HUES48 (cell line): Measurements from ENCODE around the gene EXOC2.
"Not testable (repeated sequence)": the region's sequence is repeated elsewhere in the genome, so short reads cannot be mapped to it uniquely, and the experiment has no call there.

Experiments
- H3K27ac ChIP-seq: one replicate; pipeline ENCODE4 v1.7.0; 2013; ENCODE audit warnings: low read depth, low read length, inconsistent platforms
- H3K27me3 ChIP-seq: 2 replicates; pipeline ENCODE4 v1.6.1; 2013; ENCODE audit warnings: mild to moderate bottlenecking, low read length; ENCODE audit not compliant: control insufficient read depth, insufficient read depth
- H3K36me3 ChIP-seq: 2 replicates; pipeline ENCODE4 v1.6.1; 2013; ENCODE audit warnings: low read length; ENCODE audit not compliant: control insufficient read depth, insufficient read depth
- H3K4me1 ChIP-seq: 2 replicates; pipeline ENCODE4 v1.6.1; 2013; ENCODE audit warnings: mild to moderate bottlenecking, low read length; ENCODE audit not compliant: control insufficient read depth, insufficient read depth
- H3K4me3 ChIP-seq: 2 replicates; pipeline ENCODE4 v1.5.1; 2013; ENCODE audit warnings: mild to moderate bottlenecking, low read depth, low read length
- H3K9ac ChIP-seq: 2 replicates; pipeline ENCODE4 v1.6.1; 2013; ENCODE audit warnings: mild to moderate bottlenecking, low read depth, low read length, moderate library complexity
- H3K9me3 ChIP-seq: 2 replicates; pipeline ENCODE4 v1.6.1; 2013; ENCODE audit warnings: low read length; ENCODE audit not compliant: control insufficient read depth, insufficient read depth

Gene EXOC2

DNA sequence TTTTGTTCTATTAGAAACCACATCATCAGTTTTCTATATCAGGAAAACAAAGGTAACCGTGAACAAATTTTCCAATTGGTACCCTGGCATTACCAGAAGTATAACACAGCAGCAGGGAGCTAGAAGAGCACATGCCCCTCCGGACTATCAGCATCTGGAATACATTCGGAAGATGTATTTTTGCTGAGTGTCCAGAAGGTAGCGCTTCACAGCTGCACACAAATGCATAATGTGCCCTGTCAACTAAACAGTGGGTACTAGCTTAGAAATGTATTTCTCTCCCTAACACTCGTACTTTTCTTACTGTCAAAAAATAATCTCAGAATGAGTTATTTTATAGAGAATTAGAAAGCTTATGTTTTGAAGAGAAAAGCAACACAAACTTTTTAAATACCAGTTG, 113.6 kb downstream of the EXOC2 start:
- Histone ChIP-seq H3K36me3 (peaks cover 22% of the 10 kb centered on the region), H3K9me3 (peaks cover 10% of the 10 kb centered on the region), H3K4me1 (peaks cover 28% of the 10 kb centered on the region), H3K27me3 (no peaks in the 10 kb centered on the region), H3K4me3 (no peak overlapping the region), H3K27ac (no peak overlapping the region), H3K9ac (no peak overlapping the region)

- no peaks in the 10 kb centered on the region for H3K27me3 ChIP-seq
- H3K9ac ChIP-seq = no peak overlapping the region
- H3K4me1 ChIP-seq = no peaks in the 10 kb centered on the region
- H3K4me3 ChIP-seq = no peak overlapping the region
- H3K9me3 ChIP-seq = peaks cover 10% of the 10 kb centered on the region
- no peak overlapping the region for H3K27ac ChIP-seq
- peaks cover 60% of the 10 kb centered on the region for H3K36me3 ChIP-seq
Measured at GRCh38 chr6:572596-573265, 120.2 kb downstream of the EXOC2 start.

GRCh38 chr6:571892-572291, 121.0 kb downstream of the EXOC2 start:
- Histone ChIP-seq H3K27me3 (no peaks in the 10 kb centered on the region), H3K9me3 (peaks cover 10% of the 10 kb centered on the region), H3K4me1 (no peaks in the 10 kb centered on the region), H3K27ac (no peak overlapping the region), H3K9ac (no peak overlapping the region), H3K36me3 (peaks cover 65% of the 10 kb centered on the region), H3K4me3 (no peak overlapping the region)

DNA sequence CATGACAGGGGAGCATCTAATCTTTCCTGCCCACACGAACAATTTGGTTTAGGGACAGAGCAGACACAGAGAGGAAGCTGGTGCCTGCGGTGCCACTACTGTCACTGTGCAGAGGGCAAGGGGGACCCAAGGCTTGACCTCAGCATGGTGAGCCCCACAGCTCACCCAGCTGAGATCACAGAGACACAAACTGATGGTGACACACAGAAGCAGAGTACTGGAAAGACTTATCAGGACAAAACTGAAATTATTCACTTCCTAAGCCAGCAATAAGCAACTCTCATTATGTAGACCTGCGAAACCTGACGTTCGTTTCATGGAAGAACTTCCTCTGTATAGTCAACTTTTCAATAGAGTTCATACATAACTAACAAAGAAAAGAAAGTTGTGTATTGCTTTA, 122.1 kb downstream of the EXOC2 start:
- Histone ChIP-seq H3K36me3 (peaks cover 54% of the 10 kb centered on the region), H3K4me3 (no peak overlapping the region), H3K9me3 (peaks cover 4% of the 10 kb centered on the region), H3K9ac (no peak overlapping the region), H3K27me3 (no peaks in the 10 kb centered on the region), H3K27ac (no peak overlapping the region), H3K4me1 (no peaks in the 10 kb centered on the region)

- Histone ChIP-seq H3K4me1 (no peaks in the 10 kb centered on the region), H3K9me3 (no peaks in the 10 kb centered on the region), H3K27ac (no peak overlapping the region), H3K36me3 (peaks cover 51% of the 10 kb centered on the region), H3K27me3 (no peaks in the 10 kb centered on the region), H3K4me3 (no peak overlapping the region), H3K9ac (no peak overlapping the region)
Measured at GRCh38 chr6:568954-569523, 123.9 kb downstream of the EXOC2 start.

DNA sequence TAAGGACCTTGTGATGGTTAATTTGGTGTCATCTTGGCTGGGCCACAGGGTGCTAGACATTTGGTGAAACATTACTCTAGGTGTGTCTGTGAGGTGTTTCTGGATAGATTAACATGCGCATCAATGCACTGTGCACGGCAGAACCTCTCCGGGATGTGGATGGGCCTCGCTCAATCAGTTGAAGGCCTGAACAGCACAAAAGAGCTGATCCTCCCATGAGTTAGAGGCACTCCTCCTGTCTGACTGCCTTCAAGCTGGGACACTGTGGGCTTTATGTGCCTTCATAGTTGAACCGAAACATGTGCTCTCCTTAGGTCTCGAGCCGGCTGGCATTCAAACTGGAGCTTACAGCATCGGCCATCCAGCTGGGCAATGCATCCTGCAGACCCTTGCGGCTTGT, 124.9 kb downstream of the EXOC2 start:
- no peaks in the 10 kb centered on the region for H3K27me3 ChIP-seq

GRCh38 chr6:563863-564262, 129.1 kb downstream of the EXOC2 start:
- H3K9ac ChIP-seq = no peak overlapping the region
- no peaks in the 10 kb centered on the region for H3K27me3 ChIP-seq
- no peak overlapping the region for H3K27ac ChIP-seq
- no peaks in the 10 kb centered on the region for H3K4me1 ChIP-seq
- peaks cover 69% of the 10 kb centered on the region for H3K36me3 ChIP-seq
- no peaks in the 10 kb centered on the region for H3K9me3 ChIP-seq
- H3K4me3 ChIP-seq = no peak overlapping the region

More for the DNA sequence above, 124.9 kb downstream of the EXOC2 start:
- Histone ChIP-seq H3K27ac (no peak overlapping the region), H3K4me1 (no peaks in the 10 kb centered on the region), H3K9ac (no peak overlapping the region), H3K9me3 (no peaks in the 10 kb centered on the region), H3K36me3 (peaks cover 59% of the 10 kb centered on the region), H3K4me3 (no peak overlapping the region)

DNA sequence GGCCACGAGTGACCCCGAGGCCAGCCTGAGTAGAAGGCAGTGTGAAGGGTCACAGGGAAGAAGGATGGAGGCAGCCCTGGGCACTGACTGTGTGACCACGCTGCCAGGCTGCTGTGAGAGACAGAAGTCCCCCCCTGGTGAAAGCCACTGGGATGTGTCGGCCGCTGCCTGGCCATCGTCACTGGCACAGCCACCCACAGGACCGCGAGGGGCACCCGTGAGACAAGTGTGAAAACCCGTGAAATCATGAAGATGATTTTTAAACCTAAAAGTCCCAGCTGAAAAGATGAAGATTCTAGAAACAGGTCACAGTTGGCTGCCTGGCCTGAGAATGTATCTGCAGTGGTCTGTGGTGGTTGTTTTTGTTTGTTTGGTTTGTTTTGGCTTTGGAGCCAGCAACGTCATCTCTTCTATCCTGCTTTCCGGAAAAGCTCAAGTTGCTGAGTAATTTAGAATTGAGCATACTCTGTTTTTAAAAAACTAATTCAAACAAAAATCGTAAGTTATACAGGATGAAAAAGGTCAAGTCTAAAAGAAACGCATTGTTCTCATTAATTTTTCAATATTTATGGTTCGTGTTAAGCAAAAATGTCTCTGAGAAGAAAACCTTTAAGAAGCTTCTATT, 130.8 kb downstream of the EXOC2 start:
- Histone ChIP-seq H3K27ac (no peak overlapping the region), H3K4me1 (no peaks in the 10 kb centered on the region), H3K9me3 (no peaks in the 10 kb centered on the region), H3K27me3 (no peaks in the 10 kb centered on the region), H3K36me3 (peaks cover 64% of the 10 kb centered on the region), H3K9ac (no peak overlapping the region), H3K4me3 (no peak overlapping the region)

DNA sequence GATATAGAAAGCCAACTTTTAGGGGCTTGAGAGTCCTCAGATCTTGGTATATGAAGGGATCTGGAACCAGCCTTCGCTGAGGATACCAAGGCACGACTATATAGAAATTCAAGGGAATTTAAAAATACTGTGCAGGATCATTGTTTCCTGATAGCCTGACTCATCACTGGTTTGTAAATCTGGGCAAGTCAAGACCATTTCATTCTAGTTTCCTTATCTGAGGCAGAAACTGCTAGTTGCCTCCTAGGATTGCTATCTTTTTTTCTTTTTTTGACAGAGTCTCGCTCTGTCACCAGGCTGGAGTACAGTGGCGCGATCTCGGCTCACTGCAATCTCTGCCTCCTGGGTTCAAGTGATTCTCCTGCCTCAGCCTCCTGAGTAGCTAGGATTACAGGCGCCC, 131.6 kb downstream of the EXOC2 start:
- not testable (repeated sequence) for H3K27me3 ChIP-seq, H3K4me1 ChIP-seq, H3K9ac ChIP-seq, H3K9me3 ChIP-seq, H3K4me3 ChIP-seq, H3K27ac ChIP-seq
- peaks cover 71% of the 10 kb centered on the region for H3K36me3 ChIP-seq

DNA sequence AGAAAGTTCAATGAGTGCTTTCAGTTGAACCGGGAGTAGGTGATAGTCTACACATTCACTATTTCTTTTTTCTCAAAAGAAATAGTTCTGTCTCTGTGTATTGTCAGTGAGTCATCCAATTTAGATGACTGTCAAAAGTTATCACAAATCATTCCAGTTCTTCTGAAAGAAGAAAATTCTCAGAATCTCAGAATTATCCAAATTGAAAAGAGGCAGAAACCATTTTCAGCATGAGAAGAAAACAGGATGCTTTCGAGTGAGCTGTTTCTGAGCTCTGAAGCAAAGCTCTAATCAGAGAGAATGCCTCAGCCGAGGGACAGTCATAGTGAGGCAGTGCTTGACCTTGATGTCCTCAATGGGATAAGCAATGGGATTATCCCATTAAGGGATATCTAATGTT, 134.0 kb downstream of the EXOC2 start:
- H3K4me1 ChIP-seq = no peaks in the 10 kb centered on the region
- peaks cover 85% of the 10 kb centered on the region for H3K36me3 ChIP-seq
- no peak overlapping the region for H3K27ac ChIP-seq
- H3K9me3 ChIP-seq = no peaks in the 10 kb centered on the region
- H3K9ac ChIP-seq = no peak overlapping the region
- H3K4me3 ChIP-seq = no peak overlapping the region
- no peaks in the 10 kb centered on the region for H3K27me3 ChIP-seq

- Histone ChIP-seq H3K9me3 (no peaks in the 10 kb centered on the region), H3K9ac (no peak overlapping the region), H3K27ac (no peak overlapping the region), H3K4me3 (no peak overlapping the region), H3K27me3 (no peaks in the 10 kb centered on the region), H3K36me3 (peaks cover 84% of the 10 kb centered on the region), H3K4me1 (no peaks in the 10 kb centered on the region)
Measured at GRCh38 chr6:558089-558488, 134.8 kb downstream of the EXOC2 start.
